22Rv1 (cell line): ENCODE data around the gene KRTAP5-7.
"Not testable (repeated sequence)": the region's sequence is repeated elsewhere in the genome, so short reads cannot be mapped to it uniquely, and the experiment has no call there.

ENCODE experiments used
- H3K27ac ChIP-seq: fragments of 450-650 bp; 2 replicates; pipeline ENCODE4 v1.5.1; 2017
- ZFX ChIP-seq: fragments of 450-650 bp; IDR thresholded peaks from 2 replicates; pipeline ENCODE4 v1.6.1; 2017; ENCODE audit warnings: antibody characterized with exemption, borderline replicate concordance
- TF ChIP-seq, protein P1 (sequence below): fragments of 450-650 bp; IDR thresholded peaks from 2 replicates; pipeline ENCODE4 v1.5.1; 2017; ENCODE audit warnings: mild to moderate bottlenecking

The KRTAP5-7 gene

DNA sequence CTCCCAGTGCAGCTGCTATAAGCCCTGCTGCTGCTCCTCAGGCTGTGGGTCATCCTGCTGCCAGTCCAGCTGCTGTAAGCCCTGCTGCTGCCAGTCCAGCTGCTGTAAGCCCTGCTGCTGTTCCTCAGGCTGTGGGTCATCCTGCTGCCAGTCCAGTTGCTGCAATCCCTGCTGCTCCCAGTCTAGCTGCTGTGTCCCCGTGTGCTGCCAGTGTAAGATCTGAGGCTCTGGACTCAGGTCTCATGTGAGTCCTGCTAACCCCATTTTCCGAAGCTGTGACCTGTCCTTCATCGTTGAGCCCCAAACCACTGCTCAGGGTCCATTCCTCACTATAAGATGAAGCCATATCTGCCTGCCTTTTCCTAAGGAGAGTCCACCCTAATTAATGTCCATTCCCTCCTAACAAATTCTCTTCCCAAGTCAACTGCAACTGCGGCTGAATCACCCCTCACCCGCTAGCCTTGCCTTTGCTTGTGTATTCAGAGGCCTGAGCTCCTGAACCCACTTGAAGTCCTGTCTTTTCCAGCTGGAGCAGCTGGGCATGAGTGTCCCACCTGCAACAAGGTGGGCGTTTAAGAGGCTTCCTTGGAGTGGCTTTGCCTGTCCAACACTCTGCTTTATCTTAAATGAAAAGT is 626 bp downstream of the KRTAP5-7 start:
- H3K27ac ChIP-seq, result no peak overlapping the region
- TF ChIP-seq, protein P1, sequence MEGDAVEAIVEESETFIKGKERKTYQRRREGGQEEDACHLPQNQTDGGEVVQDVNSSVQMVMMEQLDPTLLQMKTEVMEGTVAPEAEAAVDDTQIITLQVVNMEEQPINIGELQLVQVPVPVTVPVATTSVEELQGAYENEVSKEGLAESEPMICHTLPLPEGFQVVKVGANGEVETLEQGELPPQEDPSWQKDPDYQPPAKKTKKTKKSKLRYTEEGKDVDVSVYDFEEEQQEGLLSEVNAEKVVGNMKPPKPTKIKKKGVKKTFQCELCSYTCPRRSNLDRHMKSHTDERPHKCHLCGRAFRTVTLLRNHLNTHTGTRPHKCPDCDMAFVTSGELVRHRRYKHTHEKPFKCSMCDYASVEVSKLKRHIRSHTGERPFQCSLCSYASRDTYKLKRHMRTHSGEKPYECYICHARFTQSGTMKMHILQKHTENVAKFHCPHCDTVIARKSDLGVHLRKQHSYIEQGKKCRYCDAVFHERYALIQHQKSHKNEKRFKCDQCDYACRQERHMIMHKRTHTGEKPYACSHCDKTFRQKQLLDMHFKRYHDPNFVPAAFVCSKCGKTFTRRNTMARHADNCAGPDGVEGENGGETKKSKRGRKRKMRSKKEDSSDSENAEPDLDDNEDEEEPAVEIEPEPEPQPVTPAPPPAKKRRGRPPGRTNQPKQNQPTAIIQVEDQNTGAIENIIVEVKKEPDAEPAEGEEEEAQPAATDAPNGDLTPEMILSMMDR, result no peak
- no peak for TF ChIP-seq ZFX

DNA sequence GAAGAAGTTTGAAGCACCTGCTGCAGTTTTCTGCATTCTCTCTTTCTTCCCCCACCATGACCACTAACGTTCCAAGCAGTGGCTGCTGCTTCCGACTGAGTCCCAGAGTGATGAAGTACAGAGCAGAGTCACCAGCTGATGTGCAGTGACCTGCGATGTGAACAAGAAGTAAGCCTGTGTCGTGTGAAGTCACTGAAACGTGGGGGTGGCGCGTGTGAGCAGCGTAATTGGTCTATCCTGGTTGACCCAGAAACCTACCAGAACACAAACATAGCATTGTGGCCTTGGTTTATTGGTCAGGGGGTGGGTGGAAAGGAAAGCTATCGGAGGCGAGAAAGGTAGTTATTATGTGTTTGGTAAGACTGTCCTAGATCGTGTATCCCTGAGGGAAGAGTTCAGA is 3.5 kb downstream of the KRTAP5-7 start:
- H3K27ac ChIP-seq, result no peak overlapping the region

DNA sequence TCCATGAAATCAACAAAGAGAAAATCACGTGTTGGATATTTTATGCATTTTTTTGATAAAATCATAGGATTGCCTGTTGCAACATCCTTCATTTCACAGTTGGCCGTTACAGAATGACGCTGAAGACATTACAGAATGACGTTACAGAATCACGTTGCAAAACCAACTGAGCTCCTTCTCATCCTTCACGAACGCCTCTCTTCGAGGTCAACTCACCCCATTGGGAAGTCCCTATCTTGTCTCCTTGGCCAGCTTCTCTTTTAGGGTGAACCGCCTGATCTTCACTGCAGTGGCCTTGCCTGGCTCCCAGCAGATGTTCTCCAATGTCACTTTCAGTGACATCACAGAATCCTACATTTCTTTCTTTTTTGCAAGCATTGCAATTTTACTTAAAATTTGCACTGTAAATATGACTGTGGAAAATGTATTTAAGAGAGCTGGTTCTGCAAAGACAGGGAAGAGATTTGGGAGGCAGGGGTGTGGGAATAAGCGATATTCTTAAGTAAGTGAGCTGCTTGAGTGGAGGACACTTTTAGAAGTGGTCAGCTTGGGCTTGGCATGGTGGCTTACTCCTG is 5.1 kb downstream of the KRTAP5-7 start:
- TF ChIP-seq ZFX, result no peak
- TF ChIP-seq, protein P1, result no peak
- no peak overlapping the region for H3K27ac ChIP-seq

More for the DNA sequence above, 3.5 kb downstream of the KRTAP5-7 start:
- TF ChIP-seq, protein P1, result no peak
- no peak for TF ChIP-seq ZFX

DNA sequence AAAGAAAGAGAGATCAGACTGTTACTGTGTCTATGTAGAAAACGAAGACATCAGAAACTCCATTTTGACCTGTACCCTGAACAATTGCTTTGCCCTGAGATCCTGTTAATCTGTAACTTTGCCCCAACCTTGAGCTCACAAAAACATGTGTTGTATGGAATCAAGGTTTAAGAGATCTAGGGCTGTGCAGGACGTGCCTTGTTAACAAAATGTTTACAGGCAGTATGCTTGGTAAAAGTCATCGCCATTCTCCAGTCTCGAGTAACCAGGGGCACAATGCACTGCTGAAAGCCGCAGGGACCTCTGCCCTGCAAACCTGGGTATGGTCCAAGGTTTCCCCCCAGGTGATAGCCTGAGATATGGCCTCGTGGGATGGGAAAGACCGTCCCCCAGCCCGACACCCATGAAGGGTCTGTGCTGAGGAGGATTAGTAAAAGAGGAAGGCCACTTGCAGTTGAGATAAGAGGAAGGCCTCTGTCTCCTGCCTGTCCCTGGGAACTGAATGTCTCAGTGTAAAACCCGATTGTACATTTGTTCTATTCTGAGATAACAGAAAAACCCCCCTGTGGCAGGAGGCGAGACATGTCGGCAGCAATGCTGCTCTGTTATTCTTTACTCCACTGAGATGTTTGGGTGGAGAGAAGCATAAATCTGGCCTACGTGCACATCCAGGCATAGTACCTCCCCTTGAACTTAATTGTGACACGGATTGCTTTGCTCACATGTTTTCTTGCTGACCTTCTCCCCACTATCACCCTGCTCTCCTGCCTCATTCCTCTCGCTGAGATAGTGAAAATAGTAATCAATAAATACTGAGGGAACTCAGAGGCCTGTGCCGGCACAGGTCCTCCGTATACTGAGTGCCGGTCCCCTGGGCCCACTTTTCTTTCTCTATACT is 7.9 kb downstream of the KRTAP5-7 start:
- not testable (repeated sequence) for H3K27ac ChIP-seq

GRCh38 chr11:71535825-71536224 is 8.8 kb downstream of the KRTAP5-7 start:
- H3K27ac ChIP-seq, result no peak overlapping the region
- no peak for TF ChIP-seq ZFX
- TF ChIP-seq, protein P1, result no peak

DNA sequence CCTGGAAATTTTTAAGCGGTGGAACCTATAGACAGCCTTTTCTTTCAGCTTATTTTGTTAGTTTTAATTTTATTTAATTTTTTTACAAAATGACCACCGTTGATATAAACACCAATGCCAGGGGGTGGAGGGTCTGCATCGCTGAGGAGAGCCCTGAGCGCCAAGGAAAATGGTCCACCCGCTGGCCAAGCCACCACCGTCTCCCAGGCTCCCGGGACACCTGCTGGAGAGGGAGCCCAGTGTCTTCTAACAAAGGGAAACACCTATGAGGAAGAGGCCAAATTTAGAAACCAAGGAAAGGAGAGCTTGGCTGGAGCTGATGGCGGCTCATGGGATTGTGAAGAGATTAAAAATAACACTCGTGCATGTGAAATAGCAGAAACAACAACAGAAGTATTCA is 10.5 kb downstream of the KRTAP5-7 start:
- no peak overlapping the region for H3K27ac ChIP-seq
- TF ChIP-seq, protein P1, result no peak
- no peak for TF ChIP-seq ZFX

DNA sequence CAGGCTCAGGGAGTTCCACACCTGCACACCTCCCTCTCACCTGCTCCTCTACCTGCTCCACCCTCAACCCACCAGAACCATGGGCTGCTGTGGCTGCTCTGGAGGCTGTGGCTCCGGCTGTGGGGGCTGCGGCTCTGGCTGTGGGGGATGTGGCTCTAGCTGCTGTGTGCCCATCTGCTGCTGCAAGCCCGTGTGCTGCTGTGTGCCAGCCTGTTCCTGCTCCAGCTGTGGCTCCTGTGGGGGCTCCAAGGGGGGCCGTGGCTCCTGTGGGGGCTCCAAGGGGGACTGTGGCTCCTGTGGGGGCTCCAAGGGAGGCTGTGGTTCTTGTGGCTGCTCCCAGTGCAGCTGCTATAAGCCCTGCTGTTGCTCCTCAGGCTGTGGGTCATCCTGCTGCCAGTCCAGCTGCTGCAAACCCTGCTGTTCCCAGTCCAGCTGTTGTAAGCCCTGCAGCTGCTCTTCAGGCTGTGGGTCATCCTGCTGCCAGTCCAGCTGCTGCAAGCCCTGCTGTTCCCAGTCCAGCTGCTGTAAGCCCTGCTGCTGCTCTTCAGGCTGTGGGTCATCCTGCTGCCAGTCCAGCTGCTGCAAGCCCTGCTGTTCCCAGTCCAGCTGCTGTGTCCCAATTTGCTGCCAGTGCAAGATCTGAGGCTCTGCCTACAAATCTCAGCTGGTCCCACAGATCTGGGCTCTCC is 11.1 kb downstream of the KRTAP5-7 start, which contains the start of gene KRTAP5-8:
TSS of gene KRTAP5-8 (plus strand) at position 49 of the 689 bp plus-strand sequence. CDS start at position 80, 31 bp downstream.
- H3K27ac ChIP-seq, result not testable (repeated sequence)

DNA sequence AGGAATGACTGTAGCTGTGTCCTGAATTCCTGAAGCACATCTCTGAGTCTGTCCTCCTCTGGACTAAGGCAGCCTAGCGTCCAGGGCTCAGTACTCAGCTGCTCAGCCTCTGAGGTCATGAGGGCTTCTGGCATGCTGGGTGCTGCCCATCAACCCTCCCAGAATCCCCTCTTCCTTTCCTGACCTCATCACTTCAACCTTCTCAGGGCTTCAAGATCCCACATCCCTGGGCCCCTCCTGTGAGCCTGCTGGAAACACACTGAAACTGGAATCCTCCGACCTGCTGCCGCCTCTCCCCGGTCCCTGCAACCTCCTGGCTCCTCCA is 11.6 kb downstream of the KRTAP5-7 start:
- H3K27ac ChIP-seq, result no peak overlapping the region

More for the DNA sequence above, 11.6 kb downstream of the KRTAP5-7 start:
- TF ChIP-seq, protein P1, result no peak
- TF ChIP-seq ZFX, result no peak
